ENCODE data around the gene NCAPH2. TPM values are rescaled to one million over a fixed set of nuclear protein-coding genes. Genes with fewer than 3 reads are reported as not detected.

Gene NCAPH2
- polyA plus RNA-seq, 3 donors = 12.5 to 23.6 (median 18.1) TPM

- Mint-ChIP-seq H3K36me3 (peaks cover 38 to 65% of the 10 kb centered on the region in 2 donors), H3K27ac (peak overlapping the region in 3 of 7 donors; percentile 19 to 30 (median 30))
These were observed 15.4 kb downstream of the NCAPH2 start for GRCh38 chr22:50523458-50523805.

More at GRCh38 chr22:50523458-50523805, 15.4 kb downstream of the NCAPH2 start:
- H3K27me3 ChIP-seq (ENCODE audit: control insufficient read depth in 2 of 2, insufficient read depth in 2 of 2, low read length in 2 of 2) = no peaks in the 10 kb centered on the region
- H3K9ac ChIP-seq (ENCODE audit: insufficient read depth, low read length, poor library complexity, severe bottlenecking) = no peak overlapping the region
- no peak for TF ChIP-seq CTCF (IDR thresholded peaks at IDR 0.05)
- peaks cover 39% of the 10 kb centered on the region for H3K79me2 ChIP-seq (ENCODE audit: insufficient read depth, low read length)
- Mint-ChIP-seq H3K4me3 (peak overlapping the region in 1 of 2 donors; percentile 2), H3K27me3 (ENCODE audit: low read depth in 3 of 3) (no peaks in the 10 kb centered on the region), H3K9me3 (peaks cover 0 to 1% (median 0%) of the 10 kb centered on the region in 7 donors), H3K4me1 (peaks cover 27% of the 10 kb centered on the region)
- H3K4me3 ChIP-seq (replicated peaks in 1 of 3; ENCODE audit: low read depth in 2 of 3, low read length in 3 of 3) = no peak overlapping the region
- DNase-seq = no peak
- no peak overlapping the region for H2AFZ ChIP-seq (ENCODE audit: insufficient read depth, low read depth, low read length, poor library complexity, severe bottlenecking)
- H3K4me1 ChIP-seq (ENCODE audit: control insufficient read depth in 1 of 2, insufficient read depth in 2 of 2, low read length in 2 of 2) = peaks cover 30 to 47% of the 10 kb centered on the region in 2 donors
- H3K36me3 ChIP-seq (replicated peaks in 1 of 2; ENCODE audit: control insufficient read depth in 1 of 2, insufficient read depth in 2 of 2, low read length in 2 of 2) = peaks cover 46 to 60% of the 10 kb centered on the region in 2 donors
- H3K27ac ChIP-seq (ENCODE audit: low read depth in 1 of 2, low read length in 2 of 2) = no peak overlapping the region
- peaks cover 74% of the 10 kb centered on the region for H4K20me1 ChIP-seq (ENCODE audit: insufficient read depth, low read length)
- H3K4me2 ChIP-seq (replicated peaks; ENCODE audit: extremely low read depth, low read length, poor library complexity, severe bottlenecking) = no peak overlapping the region
- intact Hi-C loops (cut with micrococcal nuclease) = no loop called here
- H3K9me3 ChIP-seq (replicated peaks in 1 of 2; ENCODE audit: control insufficient read depth in 1 of 2, insufficient read depth in 1 of 2, low read length in 2 of 2) = no peaks in the 10 kb centered on the region
- 95% methylated on average over 16 of the region's 16 CpGs for WGBS (ENCODE audit: insufficient coverage)
